Ovary (tissue), 9 donors: Measurements from ENCODE around the gene EFCAB10. TPM values are rescaled to one million over a fixed set of nuclear protein-coding genes. Genes with fewer than 3 reads are reported as not detected.
A peak's percentile ranks its signal among the peaks of the same experiment; 100 is the strongest.

Experiments
- DNase-seq, 5 donors: peaks; one replicate each; pipeline ENCODE4 v3.0.0-alpha.2; 2019 to 2020
- H3K27ac ChIP-seq, 2 donors: fragments of 200-600 bp; one replicate each; pipeline versions ENCODE4 v1.5.1 to v1.8.0; 2019 to 2022
- H3K27me3 ChIP-seq: fragments of 200-600 bp; one replicate; pipeline ENCODE4 v1.8.0; 2022
- H3K36me3 ChIP-seq: fragments of 200-600 bp; sonication (generic); one replicate; pipeline ENCODE4 v1.5.1; 2019
- H3K4me1 ChIP-seq: one replicate; pipeline ENCODE4 v1.8.1; 2013; ENCODE audit warnings: mild to moderate bottlenecking, moderate library complexity; ENCODE audit not compliant: insufficient read depth
- H3K4me3 ChIP-seq: fragments of 200-600 bp; sonication (generic); one replicate; pipeline ENCODE4 v1.5.1; 2017
- H3K9me3 ChIP-seq, 2 donors: fragments of 200-600 bp in 1 of 2; sonication (generic) in 1 of 2; one replicate each; pipeline versions ENCODE4 v1.5.1 to v1.8.1; 2013 to 2019; ENCODE audit warnings: mild to moderate bottlenecking in 1 of 2, moderate library complexity in 1 of 2
- CTCF ChIP-seq, 3 donors: fragments of 450-650 bp in 2 of 3; fragments of 200-600 bp in 1 of 3; IDR thresholded peaks; one replicate each; pipeline versions ENCODE4 v1.5.1 to v1.8.0; 2016 to 2022; ENCODE audit warnings: antibody characterized with exemption in 3 of 3, mild to moderate bottlenecking in 1 of 3
- EP300 ChIP-seq: sonication (generic); formaldehyde crosslinking; IDR thresholded peaks from one replicate; pipeline ENCODE4 v1.6.1; 2017; ENCODE audit warnings: antibody characterized with exemption
- POLR2A ChIP-seq: fragments of 450-650 bp; IDR thresholded peaks from one replicate; pipeline ENCODE4 v1.6.1; 2017; ENCODE audit warnings: antibody characterized with exemption, mild to moderate bottlenecking, moderate library complexity
- whole genome bisulfite sequencing, 3 donors: extraction: QIAGEN DNeasy Blood & Tissue Kit in 1 of 3; methylation state at CpG; one replicate each; pipeline versions ENCODE4 v1.1.5 to v1.1.7; 2013 to 2017; 5-methylcytosine and 5-hydroxymethylcytosine counted together
- intact Hi-C, 4 donors: fragments of 100-400 bp; cut with DNase I; formaldehyde crosslinking; loops; one replicate each; pipeline versions ENCODE4 v1.11.0 to v1.15.1; 2022 to 2023
- polyA plus RNA-seq, 2 donors: library from polyadenylated mRNA; stranded (reverse); fragments of 200-250 nt in 1 of 2; fragments of 350-450 nt in 1 of 2; fragmentation: Illumina TruSeq in 1 of 2; extraction: RNeasy Lipid Tissue Mini Kit (QIAGEN cat#74804) in 1 of 2; gene quantifications; one replicate each; pipeline ENCODE4 v1.2.3, GENCODE V29; 2013 to 2014
- total RNA-seq, 7 donors: library from RNA; depleted of rRNA in 2 of 7; stranded (reverse); fragments of >200 nt in 2 of 7; fragmentation: NEBNext Ultra II Directional in 3 of 7; extraction: Animal tissue kit (Norgen Biotek cat#: 25700) in 3 of 7; gene quantifications; one replicate each; pipeline versions ENCODE4 v1.1.0 to v1.2.4, GENCODE V29; 2016 to 2023
- donor health status: DM: no; HTN: no; CAD: no; lungs with moderate emphysema.
- donor health status: DM: no; HTN: no; CAD: no.
- donor health status: Bipolar disorder and iron deficiency.
- donor health status: DM: yes; HTN: yes; CAD: no.
- donor health status: DM: no; HTN: no; CAD: no.
- donor health status: DM: yes; HTN: yes; CAD: no.

The EFCAB10 gene
- total and polyA plus RNA-seq, 9 donors = 0.22 to 11.8 (median 0.78) TPM; not detected in 3

GRCh38 chr7:105565190-105565589 lies 16.1 kb downstream of the EFCAB10 start:
- Histone ChIP-seq H3K27ac (no peak overlapping the region), H3K4me1 (no peaks in the 10 kb centered on the region), H3K9me3 (no peaks in the 10 kb centered on the region), H3K36me3 (no peaks in the 10 kb centered on the region), H3K27me3 (no peaks in the 10 kb centered on the region), H3K4me3 (no peak overlapping the region)
- intact Hi-C loops = no loop called here
- DNase-seq = no peak
- no peak for TF ChIP-seq CTCF (IDR thresholded peaks at IDR 0.05)
- no peak for TF ChIP-seq POLR2A
- TF ChIP-seq EP300 = no peak
- 97 to 98% (median 97%) methylated on average over 4 of the region's 4 CpGs for WGBS, 3 donors

GRCh38 chr7:105559926-105560325 lies 21.4 kb downstream of the EFCAB10 start:
- Histone ChIP-seq H3K36me3 (no peaks in the 10 kb centered on the region), H3K4me1 (no peaks in the 10 kb centered on the region), H3K4me3 (no peak overlapping the region), H3K27me3 (no peaks in the 10 kb centered on the region), H3K9me3 (no peaks in the 10 kb centered on the region), H3K27ac (no peak overlapping the region)
- 81 to 86% (median 83%) methylated on average over 1 of the region's 1 CpG for WGBS, 3 donors
- intact Hi-C loops = no loop called here
- no peak for DNase-seq
- TF ChIP-seq EP300 (no peak), CTCF (IDR thresholded peaks at IDR 0.05) (no peak), POLR2A (no peak)

- no peak for DNase-seq
- no peaks in the 10 kb centered on the region for H3K9me3 ChIP-seq
- 52 to 64% (median 54%) methylated on average over 2 of the region's 2 CpGs for WGBS, 3 donors
- intact Hi-C loops = no loop called here
- TF ChIP-seq EP300 = no peak
- no peak for TF ChIP-seq POLR2A
- no peak for TF ChIP-seq CTCF (IDR thresholded peaks at IDR 0.05)
- no peaks in the 10 kb centered on the region for H3K36me3 ChIP-seq
- H3K4me3 ChIP-seq = no peak overlapping the region
- H3K4me1 ChIP-seq = no peaks in the 10 kb centered on the region
- no peaks in the 10 kb centered on the region for H3K27me3 ChIP-seq
- H3K27ac ChIP-seq = no peak overlapping the region
Observed at GRCh38 chr7:105538339-105538738, 43.0 kb downstream of the EFCAB10 start.

- intact Hi-C loops = no loop called here
- H3K27ac ChIP-seq = peak overlapping the region in 1 of 2 donors; percentile 54
- no peak for DNase-seq
- no peaks in the 10 kb centered on the region for H3K9me3 ChIP-seq
- 24 to 32% (median 31%) methylated on average over 12 of the region's 12 CpGs for WGBS, 3 donors
- H3K36me3 ChIP-seq = no peaks in the 10 kb centered on the region
- peak overlapping the region; percentile 63 for H3K4me3 ChIP-seq
- TF ChIP-seq EP300 (no peak), POLR2A (no peak), CTCF (IDR thresholded peaks at IDR 0.05) (no peak)
- H3K4me1 ChIP-seq = peaks cover 2% of the 10 kb centered on the region
- H3K27me3 ChIP-seq = no peaks in the 10 kb centered on the region
Observed at GRCh38 chr7:105532709-105533460, 48.4 kb downstream of the EFCAB10 start.
